GM19043 (cell line): Measurements from ENCODE around the gene TNFRSF21.
"Not testable (repeated sequence)": the region's sequence is repeated elsewhere in the genome, so short reads cannot be mapped to it uniquely, and the experiment has no call there.

ENCODE experiments used
- ATAC-seq: cut with Tn5 transposase; IDR thresholded peaks from one replicate; pipeline ENCODE4 v1.9.1; 2021; ENCODE audit warnings: low read depth; ENCODE audit not compliant: unreplicated experiment

The TNFRSF21 gene, protein sequence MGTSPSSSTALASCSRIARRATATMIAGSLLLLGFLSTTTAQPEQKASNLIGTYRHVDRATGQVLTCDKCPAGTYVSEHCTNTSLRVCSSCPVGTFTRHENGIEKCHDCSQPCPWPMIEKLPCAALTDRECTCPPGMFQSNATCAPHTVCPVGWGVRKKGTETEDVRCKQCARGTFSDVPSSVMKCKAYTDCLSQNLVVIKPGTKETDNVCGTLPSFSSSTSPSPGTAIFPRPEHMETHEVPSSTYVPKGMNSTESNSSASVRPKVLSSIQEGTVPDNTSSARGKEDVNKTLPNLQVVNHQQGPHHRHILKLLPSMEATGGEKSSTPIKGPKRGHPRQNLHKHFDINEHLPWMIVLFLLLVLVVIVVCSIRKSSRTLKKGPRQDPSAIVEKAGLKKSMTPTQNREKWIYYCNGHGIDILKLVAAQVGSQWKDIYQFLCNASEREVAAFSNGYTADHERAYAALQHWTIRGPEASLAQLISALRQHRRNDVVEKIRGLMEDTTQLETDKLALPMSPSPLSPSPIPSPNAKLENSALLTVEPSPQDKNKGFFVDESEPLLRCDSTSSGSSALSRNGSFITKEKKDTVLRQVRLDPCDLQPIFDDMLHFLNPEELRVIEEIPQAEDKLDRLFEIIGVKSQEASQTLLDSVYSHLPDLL

DNA sequence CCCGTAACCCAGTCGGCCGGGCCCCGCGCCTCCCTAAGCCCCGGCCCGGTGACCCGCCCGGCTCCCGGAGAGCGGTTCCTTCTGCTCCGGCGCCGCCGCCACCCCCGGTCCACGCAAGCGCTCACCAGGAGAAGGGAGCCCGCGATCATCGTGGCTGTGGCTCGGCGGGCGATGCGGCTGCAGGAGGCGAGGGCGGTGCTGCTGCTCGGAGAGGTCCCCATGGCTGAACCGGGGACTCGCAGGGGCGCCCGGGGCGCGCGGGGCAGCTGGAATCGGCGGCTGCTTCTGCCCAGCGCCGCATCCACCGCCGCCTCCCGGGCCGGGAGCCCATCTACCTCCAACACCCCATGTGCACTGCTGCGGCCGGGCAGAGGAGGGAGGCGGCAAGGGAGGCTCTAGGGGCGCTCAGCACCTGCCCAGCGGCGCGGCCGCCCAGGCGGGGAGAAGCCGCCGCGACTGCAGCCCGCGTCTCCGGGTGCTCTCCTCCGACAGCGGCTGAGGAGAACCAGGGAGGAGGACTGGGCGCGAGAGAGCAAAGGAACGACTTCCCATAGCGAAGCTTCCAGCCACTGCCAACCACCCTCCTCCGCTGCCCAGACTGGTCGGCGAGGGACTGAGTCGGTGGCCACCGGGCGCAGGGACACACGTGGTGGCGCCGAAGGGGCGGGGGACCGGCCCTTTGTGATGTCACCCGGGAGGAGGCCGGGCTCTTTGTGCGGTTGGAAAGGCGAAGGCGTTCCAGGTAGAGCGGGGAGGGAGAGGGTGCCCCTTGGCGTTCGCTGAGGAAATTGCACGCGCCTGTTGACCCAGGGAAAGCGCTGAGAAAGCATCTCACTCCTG lies at the start of gene TNFRSF21:
Gene TNFRSF21 (minus strand): TSS at position 615 of the 840 bp plus-strand sequence. CDS start 394 bp downstream, at position 221.
- ATAC-seq, result peak; percentile 99

DNA sequence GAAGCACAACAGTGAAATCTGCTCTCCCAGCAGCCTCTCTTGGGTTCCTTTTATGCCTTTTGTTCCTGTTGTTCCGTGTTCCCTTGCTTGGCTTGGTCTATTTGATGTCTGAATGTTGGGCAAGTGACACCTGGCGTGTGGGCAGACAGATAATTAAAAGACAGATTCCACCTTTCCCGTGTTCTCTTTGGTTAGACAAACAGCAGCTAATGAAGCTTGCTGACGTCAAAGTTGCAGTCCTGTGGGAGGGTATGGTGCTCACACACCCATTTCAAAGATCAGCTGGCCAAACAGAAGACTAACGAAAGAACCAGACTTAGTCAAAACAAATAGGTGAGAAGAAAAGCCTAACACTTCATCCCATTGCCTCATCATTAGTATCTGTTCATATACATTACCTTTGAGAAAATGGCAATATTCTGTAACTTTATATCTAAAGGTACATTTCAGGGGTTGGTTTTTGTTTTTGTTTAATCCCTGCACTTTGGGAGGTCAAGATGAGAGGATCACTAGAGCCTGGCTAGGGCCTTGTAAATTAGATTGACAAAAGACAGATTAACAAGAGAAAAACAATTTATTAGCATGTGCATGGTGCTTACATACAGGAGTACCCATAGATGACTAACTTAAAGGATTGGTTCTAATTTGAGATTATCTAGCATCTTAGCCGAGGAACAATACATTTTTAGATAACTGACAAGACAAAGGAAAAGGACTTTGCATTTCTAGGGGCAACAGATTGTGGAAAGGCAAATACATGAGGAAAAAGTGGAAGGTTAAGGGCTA lies 48.9 kb upstream of the TNFRSF21 start:
- no peak for ATAC-seq

DNA sequence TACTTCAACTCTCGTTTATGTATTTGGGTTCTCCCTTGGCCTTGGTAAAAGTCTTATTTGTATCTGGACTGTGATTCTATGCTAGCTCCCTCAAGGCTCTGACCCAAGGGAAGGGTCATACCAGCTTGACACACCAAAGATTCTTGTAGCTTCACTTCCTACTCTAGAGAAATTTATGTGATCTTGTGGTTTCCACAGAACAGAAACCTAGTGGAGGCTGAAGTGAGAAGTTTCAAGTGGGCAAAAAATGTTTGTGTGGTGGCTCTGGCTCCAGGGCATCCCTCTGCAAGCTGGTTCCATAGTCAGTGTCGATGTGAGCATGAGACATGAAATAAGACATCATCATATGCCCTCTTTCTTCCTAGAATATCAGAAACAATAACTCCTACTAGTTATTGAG lies 48.1 kb upstream of the TNFRSF21 start:
- ATAC-seq, result peak; percentile 57

DNA sequence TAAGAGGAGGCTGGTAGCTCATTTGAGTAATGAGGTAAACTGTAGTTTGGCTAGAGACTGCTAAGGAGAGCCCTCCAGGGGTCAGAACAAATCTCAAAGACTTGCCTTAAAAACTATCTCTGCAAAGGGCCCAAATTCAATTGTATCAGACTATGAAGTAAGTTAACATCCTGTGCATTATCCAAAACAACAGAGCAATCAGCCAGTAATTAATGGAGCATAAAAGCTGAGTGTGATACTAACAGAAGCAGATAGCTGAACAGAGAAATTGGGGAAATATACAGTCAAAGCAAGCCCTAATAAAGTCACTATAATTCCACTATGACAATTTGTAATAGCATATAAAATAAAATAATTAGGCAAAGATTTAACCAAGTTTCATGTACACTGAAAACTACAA lies 45.8 kb upstream of the TNFRSF21 start:
- ATAC-seq, result no peak

DNA sequence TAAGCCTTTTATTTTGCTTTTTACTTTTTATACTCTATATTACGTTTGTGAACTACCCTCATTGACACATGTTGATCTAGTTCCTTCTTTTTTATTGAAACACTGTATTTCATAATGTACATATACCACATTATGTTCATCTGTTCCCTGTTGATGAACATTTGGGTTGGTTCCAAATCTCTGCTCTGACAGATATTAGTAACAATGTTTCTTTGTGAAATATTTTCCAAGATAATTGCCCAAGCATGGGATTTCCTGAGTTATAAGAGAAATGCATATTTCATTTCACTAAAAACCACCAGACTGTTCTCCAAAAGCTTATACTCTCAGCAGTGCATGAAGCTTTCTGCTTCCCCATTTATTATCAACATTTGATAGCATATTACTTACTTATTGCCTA lies 44.2 kb upstream of the TNFRSF21 start:
- ATAC-seq, result no peak

DNA sequence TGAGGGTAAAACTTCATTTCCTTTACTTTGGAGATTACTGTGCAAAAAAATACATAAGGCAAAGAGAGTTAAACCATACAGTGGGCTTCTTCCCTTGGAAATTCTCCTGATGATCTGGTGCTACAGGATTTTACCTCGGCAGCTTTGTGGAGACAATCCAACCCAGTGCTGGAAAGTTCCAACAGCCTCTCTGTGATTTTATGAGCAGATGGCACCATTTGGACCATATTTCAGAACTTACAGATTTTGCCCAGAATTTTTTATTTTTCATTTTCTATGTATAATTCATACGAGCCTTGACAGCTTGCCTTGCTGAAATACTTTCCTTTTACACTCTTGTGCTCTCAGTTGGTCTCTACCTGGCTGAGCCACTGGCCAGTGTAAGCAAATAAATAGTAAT lies 43.3 kb upstream of the TNFRSF21 start:
- no peak for ATAC-seq

DNA sequence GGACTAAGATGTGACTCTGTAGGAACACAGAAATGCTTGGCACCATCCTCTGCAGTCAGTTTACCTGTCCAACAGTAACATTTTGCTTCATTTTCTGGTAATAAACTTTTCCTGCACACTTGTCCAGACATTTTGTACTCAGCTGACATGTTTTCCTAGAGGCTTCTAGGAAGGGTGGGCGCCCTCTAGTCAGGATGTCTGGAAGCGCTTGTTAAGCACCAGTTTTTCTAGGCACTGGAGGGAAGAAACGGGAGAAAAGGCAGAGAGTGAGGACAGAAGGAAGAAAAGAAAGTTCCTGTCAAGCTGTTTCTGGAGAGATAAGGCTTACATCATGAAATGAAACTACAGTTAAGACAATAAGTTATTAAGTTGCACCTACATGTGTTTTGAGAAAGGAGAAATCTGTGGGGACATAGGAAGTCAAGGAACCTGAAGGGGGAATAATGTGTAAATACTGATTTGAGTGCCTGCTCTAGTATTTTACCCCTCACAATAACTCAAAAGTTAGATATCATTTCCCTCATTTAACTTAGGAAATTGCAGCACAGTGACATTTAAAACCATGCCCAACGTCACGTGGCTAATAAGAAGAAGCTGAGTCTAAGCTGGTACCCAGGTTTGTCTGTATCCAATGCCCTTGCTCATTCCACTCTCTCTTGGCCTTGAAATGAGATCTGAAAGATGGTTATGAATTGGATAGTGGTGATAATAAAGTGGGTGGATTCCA lies 42.7 kb upstream of the TNFRSF21 start:
- ATAC-seq, result no peak

DNA sequence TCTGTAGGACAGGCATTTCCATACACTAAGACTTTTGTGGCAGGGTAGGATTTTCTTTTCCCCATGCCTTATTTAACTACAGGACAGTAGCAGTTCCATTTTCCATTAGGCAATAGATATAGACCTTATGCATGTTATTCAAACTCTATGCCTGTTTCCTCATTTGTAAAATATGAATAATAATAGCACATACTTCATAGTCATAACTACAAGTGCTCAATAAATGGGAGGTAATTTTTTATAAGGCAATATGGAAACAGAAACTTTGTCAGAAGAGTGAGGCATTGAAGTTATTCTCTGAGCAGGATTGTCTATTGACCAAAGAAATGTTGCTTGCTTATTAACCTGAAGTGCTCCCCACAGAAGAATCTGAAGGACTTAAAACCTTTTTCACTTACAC lies 41.9 kb upstream of the TNFRSF21 start:
- ATAC-seq, result no peak

DNA sequence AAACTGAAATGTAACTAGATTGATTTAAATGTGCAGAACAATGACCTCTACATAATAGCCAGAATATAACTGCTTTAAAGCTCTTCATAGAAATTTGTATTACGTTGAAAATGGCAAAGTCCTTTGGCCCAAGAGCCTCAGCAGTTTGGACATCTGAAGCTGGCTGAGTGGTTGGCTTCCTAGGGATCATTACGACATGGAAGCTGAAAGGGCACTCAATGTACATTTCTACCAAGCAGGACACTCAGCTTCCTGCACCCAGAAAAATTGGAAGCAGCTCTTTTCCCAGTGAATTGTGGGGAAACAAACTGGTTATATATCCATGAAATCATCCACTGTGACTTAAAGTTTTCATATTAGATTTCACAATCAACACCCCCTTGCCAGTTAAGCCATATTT lies 40.2 kb upstream of the TNFRSF21 start:
- no peak for ATAC-seq

DNA sequence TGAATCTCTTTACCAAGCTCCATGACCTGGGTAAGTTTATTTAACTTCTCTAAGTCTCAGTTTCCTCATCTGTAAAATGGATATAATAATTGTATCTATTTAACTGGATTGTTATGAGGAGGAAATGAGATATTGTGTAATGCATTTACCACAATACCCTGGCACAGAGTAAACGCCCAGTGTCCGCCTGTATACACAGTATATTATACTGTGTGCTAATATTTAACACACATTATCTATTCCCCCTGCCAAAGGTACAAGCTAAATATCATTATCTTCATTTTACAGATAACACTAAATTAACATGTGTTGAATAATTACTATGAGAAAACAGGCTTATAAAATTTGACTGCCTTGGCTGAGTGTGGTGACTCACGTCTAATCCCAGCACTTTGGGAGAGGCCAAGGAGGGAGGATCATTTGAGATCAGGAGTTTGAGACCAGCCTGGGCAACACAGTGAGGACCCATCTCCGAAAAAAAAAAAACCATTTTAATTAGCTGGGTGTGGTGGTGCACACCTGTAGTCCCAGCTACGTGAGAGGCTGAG lies 38.7 kb upstream of the TNFRSF21 start:
- no peak for ATAC-seq

DNA sequence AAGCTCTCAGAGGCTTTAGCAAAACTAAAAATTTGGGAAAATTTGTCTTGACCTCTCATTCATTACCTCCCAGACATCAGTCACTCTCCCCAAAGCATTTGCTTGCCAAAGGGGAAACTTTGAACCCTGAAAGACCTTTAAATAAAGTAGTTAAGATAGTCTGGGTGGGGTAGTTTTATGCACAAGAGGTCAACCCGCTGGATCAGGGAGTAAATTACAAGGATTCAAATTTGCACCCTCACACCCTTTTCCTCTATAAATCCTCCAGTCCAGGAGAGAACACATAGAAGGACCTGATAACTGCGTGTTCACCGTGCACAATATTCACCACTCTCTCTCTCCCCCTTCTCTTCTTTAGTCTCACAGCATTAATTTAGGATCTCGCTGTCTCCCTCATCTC lies 36.1 kb upstream of the TNFRSF21 start:
- no peak for ATAC-seq

DNA sequence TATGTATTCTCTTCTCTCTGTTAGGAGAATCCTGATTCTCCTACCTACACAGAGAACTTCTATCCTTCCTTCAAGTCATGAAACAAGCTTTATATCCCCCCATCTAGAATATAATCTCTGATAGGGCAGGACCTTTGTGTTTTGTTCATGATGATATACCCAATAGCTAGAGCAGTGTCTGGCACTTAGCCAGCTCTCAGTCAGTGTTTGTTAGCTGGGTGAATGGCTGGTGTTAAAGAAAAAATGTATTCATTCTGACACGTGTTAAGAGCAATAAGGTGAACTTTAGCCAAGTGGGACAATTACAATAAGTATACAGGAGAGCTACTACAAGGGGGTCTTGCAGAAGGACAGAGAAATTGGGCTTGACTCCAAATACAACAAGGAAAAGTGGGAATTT lies 34.3 kb upstream of the TNFRSF21 start:
- ATAC-seq, result no peak

DNA sequence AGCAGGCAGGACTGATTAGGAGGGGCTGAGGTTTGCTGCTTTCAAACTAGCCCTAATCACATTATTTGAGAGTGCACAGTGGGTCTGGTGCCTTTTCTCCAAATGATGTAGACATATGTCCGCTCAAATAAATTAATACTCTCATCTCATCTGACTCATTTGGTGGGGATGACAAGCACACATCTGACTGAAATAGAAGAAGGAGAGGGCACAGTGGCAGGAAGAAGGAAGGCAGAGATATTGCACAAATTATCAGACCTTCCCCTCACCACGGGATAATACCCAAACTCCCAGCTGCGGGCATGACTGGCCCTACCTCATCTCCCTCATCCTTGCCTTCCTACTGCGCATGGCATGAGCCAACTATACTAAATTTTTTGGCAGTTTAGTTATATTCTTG lies 33.9 kb upstream of the TNFRSF21 start:
- no peak for ATAC-seq

DNA sequence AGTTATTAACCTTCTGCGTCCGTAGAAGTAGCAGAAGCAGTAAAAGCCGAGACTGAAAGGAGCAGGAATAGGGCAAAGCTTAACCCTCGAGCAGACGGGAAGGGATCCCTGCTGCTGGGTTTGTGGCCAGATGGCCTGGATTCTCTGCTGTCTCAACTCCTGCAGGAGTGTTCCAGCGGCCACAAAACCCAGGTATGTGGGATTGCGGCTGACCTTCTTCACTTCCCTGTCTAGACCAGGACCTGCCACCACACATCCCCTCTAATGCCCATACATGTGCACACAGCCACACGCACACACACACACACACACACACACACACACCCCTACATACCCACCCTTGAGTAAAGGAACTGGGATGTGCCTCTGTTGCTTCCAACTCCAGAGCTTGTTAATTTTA lies 33.1 kb upstream of the TNFRSF21 start:
- ATAC-seq, result no peak

DNA sequence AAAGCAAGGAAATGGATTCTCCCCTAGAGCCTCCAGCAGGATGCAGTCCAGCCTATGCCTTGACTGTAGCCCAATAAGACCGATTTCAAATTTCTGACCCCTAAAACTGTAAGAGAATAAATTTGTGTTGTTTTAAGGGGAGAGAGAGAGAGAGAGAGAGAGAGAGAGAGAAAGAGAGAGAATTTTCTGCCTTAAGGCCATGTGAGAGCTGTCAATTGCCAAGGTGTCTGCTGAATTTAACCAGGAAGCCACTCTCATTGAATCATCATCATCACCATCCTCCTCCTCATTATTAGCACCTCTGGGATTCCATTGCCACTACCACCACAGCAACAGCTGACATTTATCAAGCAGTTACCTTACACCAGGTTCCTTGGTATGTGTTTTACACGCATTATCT lies 27.8 kb upstream of the TNFRSF21 start:
- ATAC-seq, result no peak

DNA sequence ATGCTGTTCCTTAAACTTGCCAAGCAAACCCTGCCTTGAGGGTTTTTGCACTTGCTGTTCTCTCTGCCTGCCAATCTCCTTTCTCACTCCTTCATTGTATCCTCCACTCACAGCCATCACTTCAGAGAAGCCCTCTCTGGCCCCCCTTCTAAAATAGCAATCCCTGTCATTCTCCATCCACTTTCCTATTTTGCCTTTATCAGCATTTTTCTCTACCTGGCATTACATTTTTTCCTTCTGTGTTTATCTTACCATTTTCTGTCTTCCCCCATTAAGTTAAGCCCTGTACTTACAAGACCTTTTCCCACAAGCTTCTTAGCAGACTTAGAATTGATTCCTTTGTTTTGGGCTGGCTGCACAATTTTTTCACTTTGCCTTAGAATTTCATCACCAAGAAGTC lies 26.6 kb upstream of the TNFRSF21 start:
- ATAC-seq, result no peak

DNA sequence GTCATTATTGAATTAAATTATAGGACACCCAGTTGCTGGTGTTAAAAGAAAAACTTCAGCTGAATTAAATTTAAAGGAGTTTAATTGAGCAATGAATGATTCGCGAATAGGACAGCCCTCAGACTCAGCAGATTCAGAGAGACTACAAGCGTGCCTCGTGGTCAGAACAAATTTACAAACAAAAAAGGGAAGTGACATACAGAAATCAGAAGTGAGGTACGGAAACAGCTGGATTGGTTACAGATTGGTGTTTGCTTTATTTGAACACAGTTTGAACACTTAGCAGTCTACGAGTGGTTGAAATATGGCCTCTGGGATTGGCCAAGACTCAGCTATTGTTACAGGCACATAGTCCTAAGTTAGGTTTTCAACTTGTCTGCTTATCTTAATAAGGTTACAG lies 25.8 kb upstream of the TNFRSF21 start:
- ATAC-seq, result peak; percentile 85

DNA sequence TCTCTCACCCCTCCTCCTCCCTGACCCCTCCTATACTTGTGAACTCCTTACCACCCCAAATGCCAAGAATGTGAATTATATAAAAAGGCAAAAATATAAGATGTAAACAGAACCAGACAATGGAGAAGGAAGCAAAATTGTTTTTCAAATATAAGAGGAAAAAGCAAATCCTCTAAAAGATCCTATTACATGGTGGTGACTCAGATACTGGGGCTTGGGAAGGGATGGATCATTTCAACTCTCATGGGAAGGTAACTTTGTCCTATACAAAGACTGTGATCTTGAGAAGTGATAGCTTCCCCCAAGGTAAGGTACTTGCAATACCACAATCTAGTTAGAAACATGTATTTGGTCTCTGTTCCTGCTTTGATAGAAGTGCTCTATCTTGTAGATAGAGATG lies 24.6 kb upstream of the TNFRSF21 start:
- no peak for ATAC-seq

DNA sequence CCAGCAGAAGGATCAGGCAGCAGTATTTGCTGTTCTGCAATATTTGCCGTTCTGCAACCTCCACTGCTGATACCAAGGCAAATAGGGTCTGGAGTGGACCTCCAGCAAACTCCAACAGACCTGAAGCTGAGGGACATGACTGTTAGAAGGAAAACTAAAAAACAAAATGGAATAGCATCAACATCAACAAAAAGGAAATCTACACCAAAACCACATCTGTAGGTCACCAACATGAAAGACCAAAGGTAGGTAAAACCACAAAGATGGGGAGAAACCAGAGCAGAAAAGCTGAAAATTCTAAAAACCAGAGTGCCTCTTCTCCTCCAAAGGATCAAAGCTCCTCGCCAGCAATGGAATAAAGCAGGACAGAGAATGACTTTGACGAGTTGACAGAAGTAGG lies 18.9 kb upstream of the TNFRSF21 start:
- ATAC-seq, result not testable (repeated sequence)

DNA sequence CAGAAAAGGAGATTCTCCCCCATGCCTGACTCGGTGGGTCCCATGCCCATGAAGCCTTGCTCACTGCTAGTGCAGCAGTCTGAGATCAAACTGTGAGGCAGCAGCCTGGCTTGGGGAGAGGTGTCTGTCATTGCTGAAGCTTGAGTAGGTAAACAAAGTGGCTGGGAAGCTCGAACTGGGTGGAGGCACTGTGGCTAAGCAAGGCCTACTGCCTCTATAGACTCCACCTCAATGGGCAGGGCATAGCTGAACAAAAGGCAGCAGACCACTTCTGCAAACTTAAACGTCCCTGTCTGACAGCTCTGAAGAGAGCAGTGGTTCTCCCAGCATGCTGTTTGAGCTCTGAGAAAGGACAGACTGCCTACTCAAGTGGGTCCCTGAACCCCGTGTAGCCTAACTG lies 18.4 kb upstream of the TNFRSF21 start:
- not testable (repeated sequence) for ATAC-seq
